HCT116 (cell line): Measurements from ENCODE around the gene MANSC1. TPM values are rescaled to one million over a fixed set of nuclear protein-coding genes. Genes with fewer than 3 reads are reported as not detected.

Experiments used
- ATAC-seq: fragments of 200-7000 bp; cut with Tn5 transposase; 2 replicates; pipeline ENCODE4 v1.9.1; 2020; ENCODE audit warnings: mild to moderate bottlenecking, moderate library complexity
- BruUV-seq: library from RNA; stranded (reverse); fragments of 400-500 nt; replicated peaks from 2 replicates; lab custom pipeline; 2021; lab: Mats Ljungman, UMichigan
- CTCF ChIA-PET: fragments of 300-600 bp; sonication (Branson Sonifier 250); formaldehyde crosslinking; loops from one replicate; lab custom pipeline; 2021; ENCODE audit warnings: antibody characterized with exemption; lab: Charles Lee
- POLR2A ChIA-PET: fragments of 300-600, 350-600 bp; sonication (Branson Sonifier 250); formaldehyde crosslinking; loops from one replicate; lab custom pipeline; 2021; ENCODE audit warnings: antibody characterized with exemption; lab: Charles Lee
- RAD21 ChIA-PET, 2 experiments: fragments of 300-600 bp; sonication (Branson Sonifier 250); formaldehyde crosslinking; loops; one replicate each; lab custom pipeline; 2023; ENCODE audit warnings: low total read pairs in 2 of 2; ENCODE audit not compliant: uncharacterized antibody in 2 of 2, unreplicated experiment in 2 of 2, low non-redundant PET in 1 of 2; lab: Charles Lee
- DNase-seq: peaks from one replicate; pipeline ENCODE4 v3.0.0-alpha.2; 2010; ENCODE audit warnings: low read depth, low spot score
- H2AFZ ChIP-seq: fragments of 200-600 bp; shearing (Covaris generic), sonication (generic); 2 replicates; pipeline ENCODE4 v1.6.1; 2017; ENCODE audit warnings: low read depth, mixed run types, mixed read lengths, antibody characterized with exemption, low read length; ENCODE audit not compliant: poor library complexity, severe bottlenecking
- H3K27ac ChIP-seq: 2 replicates; pipeline ENCODE4 v1.5.1; 2012; ENCODE audit warnings: low read depth, low read length
- H3K27me3 ChIP-seq: fragments of 200-600 bp; sonication (generic); 2 replicates; pipeline ENCODE4 v1.6.1; 2016; ENCODE audit warnings: mixed run types, low read length, mixed read lengths; ENCODE audit not compliant: insufficient read depth
- H3K36me3 ChIP-seq, 2 experiments: fragments of 200-500 bp in 1 of 2; fragments of 200-600 bp in 1 of 2; sonication (Bioruptor generic) in 1 of 2; sonication (generic) in 1 of 2; 2 replicates each; pipeline versions ENCODE4 v1.5.1 to v1.6.1; 2014 to 2016; ENCODE audit warnings: low read length in 2 of 2, inconsistent platforms in 1 of 2, mixed read lengths in 1 of 2, mixed run types in 1 of 2; ENCODE audit not compliant: insufficient read depth in 2 of 2, control insufficient read depth in 1 of 2
- H3K4me1 ChIP-seq, 2 experiments: fragments of 200-600 bp in 1 of 2; sonication (generic) in 1 of 2; 2 replicates each; pipeline versions ENCODE4 v1.5.1 to v1.6.1; 2012 to 2017; ENCODE audit warnings: low read length in 2 of 2, inconsistent platforms in 1 of 2, mild to moderate bottlenecking in 1 of 2, mixed read lengths in 1 of 2, mixed run types in 1 of 2, moderate library complexity in 1 of 2; ENCODE audit not compliant: insufficient read depth in 2 of 2, control insufficient read depth in 1 of 2
- H3K4me2 ChIP-seq: fragments of 200-600 bp; sonication (generic); 2 replicates; pipeline ENCODE4 v1.6.1; 2017; ENCODE audit warnings: mixed run types, low read length, mixed read lengths
- H3K4me3 ChIP-seq, 2 experiments: fragments of 200-600 bp in 1 of 2; sonication (generic) in 1 of 2; replicated peaks in 1 of 2; 2 replicates each; pipeline ENCODE4 v1.5.1; 2011 to 2016; ENCODE audit warnings: low read length in 2 of 2, control low read depth in 1 of 2, low read depth in 1 of 2, mild to moderate bottlenecking in 1 of 2, mixed read lengths in 1 of 2, mixed run types in 1 of 2
- H3K79me2 ChIP-seq: fragments of 200-600 bp; sonication (generic); 2 replicates; pipeline ENCODE4 v1.6.1; 2017; ENCODE audit warnings: mild to moderate bottlenecking, mixed run types, low read length, moderate library complexity, mixed read lengths; ENCODE audit not compliant: insufficient read depth
- H3K9ac ChIP-seq: fragments of 200-600 bp; sonication (generic); 2 replicates; pipeline ENCODE4 v1.6.1; 2016; ENCODE audit warnings: low read length, mixed read lengths
- H3K9me2 ChIP-seq: fragments of 200-600 bp; sonication (generic), shearing (Covaris generic); 2 replicates; pipeline ENCODE4 v1.6.1; 2017; ENCODE audit warnings: mixed run types, mild to moderate bottlenecking, moderate library complexity; ENCODE audit not compliant: insufficient read depth
- H3K9me3 ChIP-seq, 2 experiments: fragments of 200-500 bp in 1 of 2; fragments of 200-600 bp in 1 of 2; sonication (Bioruptor generic) in 1 of 2; sonication (generic) in 1 of 2; 2 replicates each; pipeline ENCODE4 v1.6.1; 2014 to 2017; ENCODE audit warnings: low read length in 2 of 2, mixed read lengths in 2 of 2, inconsistent platforms in 1 of 2, low read depth in 1 of 2, mild to moderate bottlenecking in 1 of 2, mixed run types in 1 of 2, moderate library complexity in 1 of 2; ENCODE audit not compliant: control insufficient read depth in 1 of 2, insufficient read depth in 1 of 2
- H4K20me1 ChIP-seq: fragments of 200-600 bp; sonication (generic), shearing (Covaris generic); 2 replicates; pipeline ENCODE4 v1.6.1; 2017; ENCODE audit warnings: mixed run types, mild to moderate bottlenecking, moderate library complexity; ENCODE audit not compliant: insufficient read depth
- ATF3 ChIP-seq: IDR thresholded peaks from 2 replicates; pipeline ENCODE4 v1.6.1; 2012
- CEBPB ChIP-seq: IDR thresholded peaks from 2 replicates; pipeline ENCODE4 v1.6.1; 2012; ENCODE audit warnings: low read depth
- ELF1 ChIP-seq: IDR thresholded peaks from 2 replicates; pipeline ENCODE4 v1.6.1; 2012; ENCODE audit warnings: low read depth, borderline replicate concordance
- EZH2phosphoT487 ChIP-seq: fragments of 200-600 bp; IDR thresholded peaks from 2 replicates; pipeline ENCODE4 v1.6.1; 2018; ENCODE audit warnings: antibody characterized with exemption, borderline replicate concordance
- FOSL1 ChIP-seq: IDR thresholded peaks from 2 replicates; pipeline ENCODE4 v1.6.1; 2012; ENCODE audit warnings: low read depth
- JUND ChIP-seq: IDR thresholded peaks from 2 replicates; pipeline ENCODE4 v1.6.1; 2012
- MAX ChIP-seq: IDR thresholded peaks from 2 replicates; pipeline ENCODE4 v1.6.1; 2012
- POLR2AphosphoS5 ChIP-seq: IDR thresholded peaks from 2 replicates; pipeline ENCODE4 v1.6.1; 2011; ENCODE audit warnings: mild to moderate bottlenecking, low read depth, low read length, moderate library complexity
- RAD21 ChIP-seq: IDR thresholded peaks from 2 replicates; pipeline ENCODE4 v1.6.1; 2012; ENCODE audit warnings: low read depth, mild to moderate bottlenecking
- SIN3A ChIP-seq: IDR thresholded peaks from 2 replicates; pipeline ENCODE4 v1.6.1; 2012; ENCODE audit warnings: low read depth
- SP1 ChIP-seq: IDR thresholded peaks from 2 replicates; pipeline ENCODE4 v1.6.1; 2012; ENCODE audit warnings: low read depth
- TCF7L2 ChIP-seq: IDR thresholded peaks from 2 replicates; pipeline ENCODE4 v1.7.0; 2011; ENCODE audit warnings: borderline replicate concordance, inconsistent platforms; ENCODE audit not compliant: insufficient read depth, insufficient read length; ENCODE audit errors: extremely low read depth
- ZBTB33 ChIP-seq: IDR thresholded peaks from 2 replicates; pipeline ENCODE4 v1.6.1; 2011; ENCODE audit warnings: mild to moderate bottlenecking, low read length, moderate library complexity; ENCODE audit not compliant: insufficient replicate concordance; ENCODE audit errors: extremely low read depth
- ZFX ChIP-seq: fragments of 450-650 bp; IDR thresholded peaks from 2 replicates; pipeline ENCODE4 v1.6.1; 2017
- ZNF274 ChIP-seq: fragments of 200-500 bp; sonication (Bioruptor generic); IDR thresholded peaks from 2 replicates; pipeline ENCODE4 v1.6.1; 2014; ENCODE audit warnings: mild to moderate bottlenecking, low read depth, low read length, inconsistent platforms
- intact Hi-C: fragments of 100-400 bp; cut with micrococcal nuclease; formaldehyde crosslinking; loops from 2 replicates; pipeline ENCODE4 v1.10.0; 2022
- total RNA-seq: library from RNA; stranded (reverse); gene quantifications from one replicate; pipeline ENCODE4 v1.2.1, GENCODE V29; 2021; ENCODE audit not compliant: unreplicated experiment
- TF ChIP-seq, protein P1 (sequence below): IDR thresholded peaks from 2 replicates; pipeline ENCODE4 v1.6.1; 2012; ENCODE audit warnings: low read depth

MANSC1 gene
- total RNA-seq, 1 experiment from 2014 or later = 0.20 TPM

- Histone ChIP-seq H3K27me3 (no peaks in the 10 kb centered on the region), H3K9ac (no peak overlapping the region), H3K36me3 (no peaks in the 10 kb centered on the region), H3K27ac (no peak overlapping the region), H3K9me3 (no peaks in the 10 kb centered on the region), H3K79me2 (no peaks in the 10 kb centered on the region), H3K4me3 (no peak overlapping the region), H3K9me2 (no peaks in the 10 kb centered on the region), H2AFZ (no peak overlapping the region), H3K4me2 (no peak overlapping the region), H3K4me1 (no peaks in the 10 kb centered on the region), H4K20me1 (no peaks in the 10 kb centered on the region)
- ChIA-PET CTCF (no interaction called here), POLR2A (no interaction called here), RAD21 (no interaction called here)
- no TSS peak for BruUV-seq
- DNase-seq (no peak), ATAC-seq (no peak)
- no peak for TF ChIP-seq ELF1
- TF ChIP-seq FOSL1 = no peak
- TF ChIP-seq ZNF274 = no peak
- no peak for TF ChIP-seq EZH2phosphoT487
- TF ChIP-seq TCF7L2 = no peak
- no peak for TF ChIP-seq ZFX
- no peak for TF ChIP-seq MAX
- TF ChIP-seq RAD21 = no peak
- no peak for TF ChIP-seq ATF3
- TF ChIP-seq SP1 = no peak
- no peak for TF ChIP-seq JUND
- intact Hi-C loops = no loop called here
Measured at GRCh38 chr12:12319451-12320183, 30.4 kb downstream of the MANSC1 start.

GRCh38 chr12:12315838-12316237, 34.2 kb downstream of the MANSC1 start:
- Histone ChIP-seq H3K9me2 (no peaks in the 10 kb centered on the region), H3K4me2 (no peak overlapping the region), H3K4me3 (no peak overlapping the region), H3K27ac (no peak overlapping the region), H3K4me1 (no peaks in the 10 kb centered on the region), H3K9me3 (no peaks in the 10 kb centered on the region), H3K79me2 (no peaks in the 10 kb centered on the region), H3K27me3 (no peaks in the 10 kb centered on the region), H2AFZ (no peak overlapping the region), H3K9ac (no peak overlapping the region), H3K36me3 (no peaks in the 10 kb centered on the region), H4K20me1 (no peaks in the 10 kb centered on the region)
- CTCF ChIA-PET = interaction anchor here (0.7 to 3.5 kb wide), 2 partner anchors 11 to 215 kb away, joined by 3 to 12 read pairs; no protein-coding TSS in a partner anchor
- POLR2A ChIA-PET = no interaction called here
- BruUV-seq = no TSS peak
- ATAC-seq (no peak), DNase-seq (no peak)
- RAD21 ChIA-PET = no interaction called here
- intact Hi-C loops = no loop called here
- TF ChIP-seq ZBTB33 (no peak), RAD21 (no peak), ZNF274 (no peak), SIN3A (no peak), CEBPB (no peak), POLR2AphosphoS5 (no peak)
- TF ChIP-seq, protein P1, sequence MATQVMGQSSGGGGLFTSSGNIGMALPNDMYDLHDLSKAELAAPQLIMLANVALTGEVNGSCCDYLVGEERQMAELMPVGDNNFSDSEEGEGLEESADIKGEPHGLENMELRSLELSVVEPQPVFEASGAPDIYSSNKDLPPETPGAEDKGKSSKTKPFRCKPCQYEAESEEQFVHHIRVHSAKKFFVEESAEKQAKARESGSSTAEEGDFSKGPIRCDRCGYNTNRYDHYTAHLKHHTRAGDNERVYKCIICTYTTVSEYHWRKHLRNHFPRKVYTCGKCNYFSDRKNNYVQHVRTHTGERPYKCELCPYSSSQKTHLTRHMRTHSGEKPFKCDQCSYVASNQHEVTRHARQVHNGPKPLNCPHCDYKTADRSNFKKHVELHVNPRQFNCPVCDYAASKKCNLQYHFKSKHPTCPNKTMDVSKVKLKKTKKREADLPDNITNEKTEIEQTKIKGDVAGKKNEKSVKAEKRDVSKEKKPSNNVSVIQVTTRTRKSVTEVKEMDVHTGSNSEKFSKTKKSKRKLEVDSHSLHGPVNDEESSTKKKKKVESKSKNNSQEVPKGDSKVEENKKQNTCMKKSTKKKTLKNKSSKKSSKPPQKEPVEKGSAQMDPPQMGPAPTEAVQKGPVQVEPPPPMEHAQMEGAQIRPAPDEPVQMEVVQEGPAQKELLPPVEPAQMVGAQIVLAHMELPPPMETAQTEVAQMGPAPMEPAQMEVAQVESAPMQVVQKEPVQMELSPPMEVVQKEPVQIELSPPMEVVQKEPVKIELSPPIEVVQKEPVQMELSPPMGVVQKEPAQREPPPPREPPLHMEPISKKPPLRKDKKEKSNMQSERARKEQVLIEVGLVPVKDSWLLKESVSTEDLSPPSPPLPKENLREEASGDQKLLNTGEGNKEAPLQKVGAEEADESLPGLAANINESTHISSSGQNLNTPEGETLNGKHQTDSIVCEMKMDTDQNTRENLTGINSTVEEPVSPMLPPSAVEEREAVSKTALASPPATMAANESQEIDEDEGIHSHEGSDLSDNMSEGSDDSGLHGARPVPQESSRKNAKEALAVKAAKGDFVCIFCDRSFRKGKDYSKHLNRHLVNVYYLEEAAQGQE = no peak
